NB4 (cell line): ENCODE results near the gene UBE3A.

ENCODE experiments used
- CTCF ChIP-seq: IDR thresholded peaks from one replicate; pipeline ENCODE4 v1.5.1; 2012; ENCODE audit warnings: low read depth, low read length
- TF ChIP-seq, protein P1 (sequence below): IDR thresholded peaks from 2 replicates; pipeline ENCODE4 v1.6.1; 2011; ENCODE audit warnings: low read depth, low read length

- no peak for TF ChIP-seq CTCF
- TF ChIP-seq, protein P1, sequence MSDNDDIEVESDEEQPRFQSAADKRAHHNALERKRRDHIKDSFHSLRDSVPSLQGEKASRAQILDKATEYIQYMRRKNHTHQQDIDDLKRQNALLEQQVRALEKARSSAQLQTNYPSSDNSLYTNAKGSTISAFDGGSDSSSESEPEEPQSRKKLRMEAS = no peak
Observed at GRCh38 chr15:25332306-25332705, 106.5 kb downstream of the UBE3A start.
